ENCODE data around the gene ZNF462. TPM values are rescaled to one million over a fixed set of nuclear protein-coding genes. Genes with fewer than 3 reads are reported as not detected.

The ZNF462 gene
- total and polyA plus RNA-seq, 2 of the 13 experiments (the other 11 are each of a cell fraction or from before 2014, with no cell fraction given): not detected

- no peak for TF ChIP-seq PRDM15 (CRISPR knock-in tag; IDR thresholded peaks at IDR 0.05)
- no peak for TF ChIP-seq SOX5 (CRISPR knock-in tag; IDR thresholded peaks at IDR 0.05; ENCODE audit: borderline replicate concordance)
- TF ChIP-seq DRAP1 (CRISPR knock-in tag; IDR thresholded peaks at IDR 0.05): no peak
- no peak for TF ChIP-seq FOSL2 (CRISPR knock-in tag; IDR thresholded peaks at IDR 0.05)
- no peak for TF ChIP-seq ZNF468 (CRISPR knock-in tag; IDR thresholded peaks at IDR 0.05)
Measured at GRCh38 chr9:107054146-107054545, 191.2 kb downstream of the ZNF462 start (continued).

- no peak for ATAC-seq
- FAIRE-seq: no peak
- H3K4me1 ChIP-seq (ENCODE audit: insufficient read depth, low read length): no peaks in the 10 kb centered on the region
- no peaks in the 10 kb centered on the region for H3K36me3 ChIP-seq (replicated peaks in 1 of 2; ENCODE audit: control insufficient read depth in 1 of 2, insufficient read depth in 2 of 2, low read length in 2 of 2)
- H3K79me2 ChIP-seq (ENCODE audit: insufficient read depth, low read length): no peaks in the 10 kb centered on the region
- TF ChIP-seq ZBTB2 (CRISPR knock-in tag; IDR thresholded peaks at IDR 0.05; ENCODE audit: low read depth): no peak
- intact Hi-C loops (cut with micrococcal nuclease; ENCODE audit: unreplicated experiment) (no loop called here), in situ Hi-C loops (cut with HindIII; ENCODE audit: extremely low pct_ligation_motif_present, low pct_unique_long_range_greater_than_20kb) (no loop called here)
- no peaks in the 10 kb centered on the region for H3K9me3 ChIP-seq (ENCODE audit: low read length)
- no TSS peak for BruUV-seq (replicated peaks)
- no peak overlapping the region for H3K27ac ChIP-seq (ENCODE audit: extremely low read length, insufficient read depth, low read length)
- H2AFZ ChIP-seq (ENCODE audit: low read length): no peak overlapping the region
- WGBS (ENCODE audit: low lambda C conversion rate): 6% methylated on average over 2 of the region's 2 CpGs
- CTCF ChIA-PET (ENCODE audit: low intra/inter-chr PET ratio, low total read pairs): no interaction called here
- POLR2A ChIA-PET: no interaction called here
- H3K4me3 ChIP-seq (replicated peaks in 1 of 3; ENCODE audit: insufficient read depth in 1 of 3, low read depth in 2 of 3, low read length in 3 of 3): no peak overlapping the region
- DNase-seq (ENCODE audit: low spot score): no peak
- H3K4me2 ChIP-seq (ENCODE audit: low read depth, low read length): no peak overlapping the region
- H3K9ac ChIP-seq (ENCODE audit: insufficient read depth, low read depth, low read length): no peak overlapping the region
- no peaks in the 10 kb centered on the region for H3K27me3 ChIP-seq (ENCODE audit: control insufficient read depth in 1 of 2, insufficient read depth in 2 of 2, low read length in 2 of 2)
- no peaks in the 10 kb centered on the region for H4K20me1 ChIP-seq (ENCODE audit: insufficient read depth, low read length)
Measured at GRCh38 chr9:107059220-107059619, 196.3 kb downstream of the ZNF462 start.
